Activated T-cell treated with anti-CD3 and anti-CD28 coated beads for 4 hours (primary cell): Measurements from ENCODE around the gene CRYZ.
"Not testable (repeated sequence)": the region's sequence is repeated elsewhere in the genome, so short reads cannot be mapped to it uniquely, and the experiment has no call there.

Experiments
- DNase-seq: peaks from one replicate; pipeline ENCODE4 v3.0.0-alpha.2; 2020

The CRYZ gene

GRCh38 chr1:74679811-74680210, 53.0 kb downstream of the CRYZ start:
- no peak for DNase-seq

GRCh38 chr1:74677926-74678325, 54.9 kb downstream of the CRYZ start:
- DNase-seq = no peak

DNA sequence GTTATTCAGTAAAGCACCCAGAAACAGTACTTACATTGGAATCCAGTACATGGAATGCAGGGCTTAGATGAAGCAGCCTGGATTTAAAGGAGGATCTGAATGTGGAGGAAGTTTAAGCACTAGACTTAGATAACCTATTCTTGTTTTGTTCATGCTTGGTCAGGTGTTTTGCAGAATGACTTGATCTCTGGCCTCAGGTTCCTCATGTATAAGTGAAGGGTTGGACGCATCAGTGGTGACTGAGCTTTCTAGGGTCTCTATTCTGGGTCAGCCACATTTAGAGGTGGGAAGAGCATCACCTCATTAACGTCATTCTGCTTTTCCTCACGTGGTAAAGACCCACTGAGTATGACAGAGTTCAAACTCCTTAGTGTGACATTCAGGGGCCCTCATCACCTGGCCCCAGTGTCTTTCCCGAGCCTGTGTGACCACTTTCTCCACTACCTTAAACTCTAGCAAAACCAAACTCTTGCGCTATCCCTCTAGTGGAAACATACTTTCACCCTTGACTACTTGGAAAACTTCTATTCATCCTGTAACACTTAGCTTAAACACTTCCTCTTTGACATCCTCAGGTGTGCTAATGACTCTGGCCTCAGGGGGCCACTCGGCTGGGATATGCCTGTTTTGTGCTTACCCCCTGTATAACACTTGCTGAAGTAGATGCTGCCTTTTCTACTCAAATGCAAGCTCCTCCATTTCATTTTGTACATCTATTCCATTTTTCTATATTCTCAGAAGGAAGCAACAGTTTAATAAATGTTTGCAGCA, 58.4 kb downstream of the CRYZ start:
- no peak for DNase-seq

DNA sequence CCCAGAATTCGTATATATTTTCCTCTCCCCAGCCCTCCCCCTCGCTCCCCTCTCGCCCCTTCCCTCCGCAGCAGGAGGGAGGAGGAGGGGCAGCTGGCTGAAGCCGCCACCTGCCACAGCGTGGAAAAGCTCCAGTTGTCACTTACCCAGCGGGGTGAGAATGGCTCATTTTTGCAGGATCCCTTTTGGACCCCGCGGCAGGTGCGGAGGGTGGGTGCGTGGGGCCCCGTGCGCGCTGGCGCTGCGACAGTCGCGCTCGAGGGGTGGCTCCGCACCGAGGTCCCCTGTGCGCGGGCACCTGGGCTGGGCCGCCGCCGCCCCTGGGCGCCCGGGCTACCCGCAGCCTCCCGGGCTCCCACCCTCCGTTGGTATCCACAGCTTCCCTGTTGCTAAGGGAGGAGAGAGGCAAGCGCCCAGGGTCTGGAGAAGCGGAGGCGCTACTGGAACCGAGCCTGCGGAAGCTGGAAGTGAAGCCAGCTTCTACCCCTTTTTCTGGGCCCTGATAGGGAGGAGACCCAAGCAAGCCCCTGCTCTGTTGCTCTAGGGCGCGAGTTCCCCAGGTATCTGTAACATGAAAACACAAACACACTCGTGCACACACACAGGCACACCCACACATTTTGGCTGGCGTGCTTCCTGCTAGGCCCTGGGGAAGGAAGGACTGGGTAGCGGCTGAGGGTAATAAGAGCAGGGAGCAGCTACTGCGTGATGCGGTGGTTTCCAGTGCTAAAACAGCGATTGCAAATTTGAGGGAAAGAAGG, 59.3 kb downstream of the CRYZ start, which contains the start of gene ERICH3:
Gene ERICH3 (minus strand): TSS at position 442 of the 761 bp plus-strand sequence. CDS start 273 bp downstream, at position 169.
- no peak for DNase-seq

DNA sequence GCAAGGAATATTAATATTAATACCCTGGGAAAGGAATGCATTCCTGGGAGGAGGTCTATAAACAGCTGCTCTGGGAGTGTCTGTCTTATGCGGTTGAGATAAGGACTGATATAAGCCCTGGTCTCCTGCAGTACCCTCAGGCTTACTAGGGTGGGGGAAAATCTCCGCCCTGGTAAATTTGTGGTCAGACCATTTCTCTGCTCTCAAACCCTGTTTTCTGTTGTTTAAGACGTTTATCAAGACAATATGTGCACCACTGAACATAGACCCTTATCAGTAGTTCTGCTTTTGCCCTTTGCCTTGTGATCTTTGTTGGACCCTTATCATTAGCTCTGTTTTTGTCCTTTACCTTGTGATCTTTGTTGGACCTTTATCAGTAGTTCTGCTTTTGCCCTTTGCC, 62.0 kb downstream of the CRYZ start:
- not testable (repeated sequence) for DNase-seq
